HEK293T (cell line): ENCODE data around the gene PADI6.
A peak's percentile ranks its signal among the peaks of the same experiment; 100 is the strongest.

Experiments used
- CTCF ChIA-PET: fragments of 350-600 bp; formaldehyde crosslinking; extraction: SDS; loops from one replicate; lab custom pipeline; 2021; ENCODE audit warnings: antibody characterized with exemption, inconsistent platforms; lab: Yijun Ruan, JAX
- POLR2A ChIA-PET: fragments of 350-600 bp; formaldehyde crosslinking; extraction: SDS; loops from one replicate; lab custom pipeline; 2020; ENCODE audit warnings: antibody characterized with exemption, inconsistent platforms; lab: Yijun Ruan, JAX
- DNase-seq: peaks from one replicate; pipeline ENCODE4 v3.0.0; 2012; ENCODE audit warnings: mixed read lengths; ENCODE audit errors: extremely low spot score
- ARNT ChIP-seq: fragments of 450-650 bp; IDR thresholded peaks from 2 replicates; pipeline ENCODE4 v1.6.1; 2017; ENCODE audit warnings: mild to moderate bottlenecking
- BHLHE40 ChIP-seq: fragments of 450-650 bp; IDR thresholded peaks from 2 replicates; pipeline ENCODE4 v1.6.1; 2016; ENCODE audit warnings: mild to moderate bottlenecking, moderate library complexity, borderline replicate concordance
- CTBP1 ChIP-seq: fragments of 450-650 bp; IDR thresholded peaks from 2 replicates; pipeline ENCODE4 v1.6.1; 2016; ENCODE audit warnings: borderline replicate concordance
- ELF4 ChIP-seq: fragments of 450-650 bp; IDR thresholded peaks from 2 replicates; pipeline ENCODE4 v1.6.1; 2017; ENCODE audit warnings: antibody characterized with exemption
- FOXA1 ChIP-seq: fragments of 450-650 bp; IDR thresholded peaks from 2 replicates; pipeline ENCODE4 v1.6.1; 2016; ENCODE audit warnings: mild to moderate bottlenecking
- FOXK2 ChIP-seq: fragments of 450-650 bp; IDR thresholded peaks from 2 replicates; pipeline ENCODE4 v1.6.1; 2016; ENCODE audit warnings: mild to moderate bottlenecking
- FOXM1 ChIP-seq: fragments of 450-650 bp; IDR thresholded peaks from 2 replicates; pipeline ENCODE4 v1.6.1; 2017; ENCODE audit warnings: mild to moderate bottlenecking, borderline replicate concordance
- HDGF ChIP-seq: fragments of 450-650 bp; IDR thresholded peaks from 2 replicates; pipeline ENCODE4 v1.6.1; 2017; ENCODE audit warnings: antibody characterized with exemption, borderline replicate concordance
- L3MBTL2 ChIP-seq: fragments of 450-650 bp; conservative IDR thresholded peaks from 2 replicates; pipeline ENCODE4 v1.6.1; 2016; ENCODE audit warnings: mild to moderate bottlenecking
- LEF1 ChIP-seq: fragments of 450-650 bp; IDR thresholded peaks from 2 replicates; pipeline ENCODE4 v1.6.1; 2017; ENCODE audit warnings: mild to moderate bottlenecking, borderline replicate concordance
- NFRKB ChIP-seq: fragments of 450-650 bp; IDR thresholded peaks from 2 replicates; pipeline ENCODE4 v1.6.1; 2016; ENCODE audit warnings: mild to moderate bottlenecking, moderate library complexity
- PKNOX1 ChIP-seq: fragments of 450-650 bp; IDR thresholded peaks from 2 replicates; pipeline ENCODE4 v1.6.1; 2016
- SP1 ChIP-seq: fragments of 450-650 bp; IDR thresholded peaks from 2 replicates; pipeline ENCODE4 v1.6.1; 2017
- SUZ12 ChIP-seq: fragments of 450-650 bp; IDR thresholded peaks from 2 replicates; pipeline ENCODE4 v1.6.1; 2016; ENCODE audit warnings: mild to moderate bottlenecking
- TARDBP ChIP-seq: fragments of 450-650 bp; IDR thresholded peaks from 2 replicates; pipeline ENCODE4 v1.6.1; 2016
- ZNF384 ChIP-seq: fragments of 450-650 bp; IDR thresholded peaks from 2 replicates; pipeline ENCODE4 v1.6.1; 2016

The PADI6 gene

DNA sequence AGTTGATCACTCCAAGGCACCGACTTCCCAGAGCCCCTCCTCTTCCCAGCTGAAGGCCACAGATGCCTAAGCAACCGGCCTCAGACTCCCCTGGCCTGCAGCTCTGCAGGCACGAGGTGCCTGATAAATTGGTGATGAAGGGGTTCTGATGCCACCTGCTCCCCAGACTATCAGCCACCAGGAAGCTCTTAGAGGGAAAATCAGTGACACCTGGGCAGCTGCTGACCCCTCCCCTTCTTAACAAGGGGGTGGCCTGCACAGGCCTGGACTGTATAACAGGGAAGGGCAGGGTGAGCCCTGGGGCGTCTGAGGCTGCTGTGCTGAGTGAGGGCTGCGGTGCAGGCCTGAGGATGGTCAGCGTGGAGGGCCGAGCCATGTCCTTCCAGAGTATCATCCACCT, at the start of gene PADI6:
PADI6 (plus strand) TSS at position 301 of the 400 bp plus-strand sequence; CDS start at position 351, 50 bp downstream.
- no peak for DNase-seq
- POLR2A ChIA-PET, result no interaction called here
- TF ChIP-seq FOXA1, result no peak
- no peak for TF ChIP-seq BHLHE40
- TF ChIP-seq CTBP1, result no peak
- TF ChIP-seq ELF4, result no peak
- TF ChIP-seq ZNF384, result no peak
- TF ChIP-seq TARDBP, result no peak
- no peak for TF ChIP-seq SP1
- no peak for TF ChIP-seq FOXK2
- TF ChIP-seq LEF1, result no peak
- CTCF ChIA-PET, result interaction anchor here (0.7 kb wide), 1 partner anchor 32 kb away, joined by 5 read pairs; no protein-coding TSS in a partner anchor

- DNase-seq, result no peak
- ChIA-PET POLR2A (no interaction called here), CTCF (no interaction called here)
- no peak for TF ChIP-seq ELF4
- TF ChIP-seq CTBP1, result no peak
- TF ChIP-seq TARDBP, result no peak
- TF ChIP-seq FOXA1, result no peak
- TF ChIP-seq SUZ12, result no peak
- TF ChIP-seq BHLHE40, result no peak
- TF ChIP-seq ZNF384, result no peak
- TF ChIP-seq HDGF, result no peak
- TF ChIP-seq LEF1, result no peak
- no peak for TF ChIP-seq FOXM1
- no peak for TF ChIP-seq NFRKB
- no peak for TF ChIP-seq PKNOX1
- no peak for TF ChIP-seq ARNT
- TF ChIP-seq SP1, result no peak
Observed at GRCh38 chr1:17328855-17329254, 43.1 kb upstream of the PADI6 start.

DNA sequence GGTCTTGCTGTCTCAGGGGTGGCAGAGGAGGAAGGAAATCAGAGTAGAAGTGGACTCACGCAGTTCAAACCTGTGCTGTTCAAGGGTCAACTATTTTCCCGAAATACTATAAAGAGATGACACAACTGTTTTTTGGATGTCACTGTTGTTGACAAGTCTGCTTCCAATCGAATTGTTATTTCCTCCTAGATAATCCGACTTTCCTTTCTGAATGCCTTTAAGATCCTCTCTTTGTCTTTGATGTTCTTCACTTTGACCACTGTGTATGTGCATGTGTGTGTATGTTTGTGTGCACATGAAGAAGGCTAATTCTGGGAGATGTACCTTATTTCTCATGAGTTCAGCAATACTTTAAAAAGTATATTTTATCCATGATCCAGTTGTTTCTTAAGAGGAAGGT, 42.4 kb upstream of the PADI6 start:
- POLR2A ChIA-PET, result no interaction called here
- TF ChIP-seq PKNOX1 (no peak), BHLHE40 (no peak), TARDBP (no peak), ELF4 (no peak), HDGF (no peak), SUZ12 (no peak), NFRKB (no peak), FOXM1 (no peak), ZNF384 (no peak), L3MBTL2 (no peak), LEF1 (no peak), FOXA1 (no peak)
- no peak for DNase-seq
- CTCF ChIA-PET, result no interaction called here

GRCh38 chr1:17330856-17331255, 41.1 kb upstream of the PADI6 start:
- DNase-seq, result no peak
- CTCF ChIA-PET, result interaction anchor here (0.5 kb wide), 1 partner anchor 147 kb away, joined by 3 read pairs; no protein-coding TSS in a partner anchor
- TF ChIP-seq ELF4 (no peak), FOXA1 (no peak)
- POLR2A ChIA-PET, result no interaction called here

- CTCF ChIA-PET, result interaction anchor here (0.8 kb wide), 1 partner anchor 211 kb away, joined by 3 read pairs; no protein-coding TSS in a partner anchor
- DNase-seq, result no peak
- POLR2A ChIA-PET, result no interaction called here
- TF ChIP-seq BHLHE40 (no peak), SUZ12 (no peak), FOXA1 (no peak), FOXK2 (no peak), LEF1 (no peak), L3MBTL2 (no peak), ZNF384 (no peak), ARNT (no peak)
Observed at GRCh38 chr1:17333081-17333480, 38.9 kb upstream of the PADI6 start.

DNA sequence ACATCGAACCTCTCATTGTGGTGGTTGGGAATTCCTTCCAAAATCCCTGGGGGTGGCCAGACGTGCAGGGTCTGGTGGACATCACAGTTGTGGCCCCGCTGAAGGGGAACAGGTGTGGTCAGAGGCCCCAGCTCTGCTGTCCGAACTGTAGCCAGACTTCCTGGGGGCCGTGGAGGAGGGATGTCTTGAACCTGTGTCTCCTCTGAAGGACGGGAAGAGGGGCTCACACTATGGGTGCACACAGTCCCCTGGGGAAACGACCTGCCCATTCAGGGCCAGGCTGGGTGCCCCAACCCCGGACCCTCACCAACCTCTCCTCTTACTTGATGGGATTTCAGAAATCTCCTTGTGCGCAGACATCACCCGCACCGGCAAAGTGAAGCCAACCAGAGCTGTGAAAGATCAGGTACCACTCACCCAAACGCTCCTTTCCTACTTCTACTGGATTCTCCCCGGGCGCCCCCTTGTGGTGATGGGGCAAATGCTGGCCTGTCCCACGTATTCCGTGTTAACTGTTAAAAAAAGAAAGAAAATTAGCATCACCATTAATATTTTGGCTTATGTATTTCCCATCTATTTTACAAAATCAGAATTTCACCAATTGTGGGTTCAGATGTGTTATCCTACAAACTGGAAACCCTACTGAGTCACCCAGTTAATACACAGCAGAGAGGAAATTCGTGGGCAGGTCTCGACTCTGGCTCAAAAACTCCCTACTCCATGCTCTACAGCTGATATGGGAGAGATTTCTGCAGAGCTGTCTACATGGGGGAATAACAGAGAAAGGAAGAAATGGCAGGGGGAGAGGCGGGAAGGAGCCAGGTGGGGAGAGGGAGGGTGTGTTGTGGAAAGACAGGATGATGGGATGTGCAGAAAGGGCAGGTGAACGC, 35.9 kb upstream of the PADI6 start:
- TF ChIP-seq FOXK2, result no peak
- TF ChIP-seq NFRKB, result no peak
- no peak for TF ChIP-seq PKNOX1
- no peak for TF ChIP-seq BHLHE40
- TF ChIP-seq ELF4, result no peak
- no peak for TF ChIP-seq CTBP1
- no peak for TF ChIP-seq SUZ12
- TF ChIP-seq SP1, result no peak
- TF ChIP-seq L3MBTL2, result no peak
- TF ChIP-seq ZNF384, result no peak
- ChIA-PET CTCF (interaction anchor here (0.6 to 1.1 kb wide), 3 partner anchors 209 to 740 kb away, joined by 3 to 4 read pairs (median 3); no protein-coding TSS in a partner anchor), POLR2A (no interaction called here)
- peak; percentile 74 for DNase-seq
